K562 (cell line): ENCODE data around the gene NUDT4B. TPM values are rescaled to one million over a fixed set of nuclear protein-coding genes. Genes with fewer than 3 reads are reported as not detected.
"Not testable (repeated sequence)": the region's sequence is repeated elsewhere in the genome, so short reads cannot be mapped to it uniquely, and the experiment has no call there.

Experiments used
- ATAC-seq: fragments of 200-7000 bp; cut with Tn5 transposase; 3 replicates; pipeline ENCODE4 v1.9.1; 2020; ENCODE audit warnings: moderate library complexity
- BruUV-seq: library from RNA; stranded (reverse); fragments of 400-500 nt; replicated peaks from 2 replicates; lab custom pipeline; 2021; lab: Mats Ljungman, UMichigan
- CTCF ChIA-PET: fragments of 300-600 bp; formaldehyde crosslinking; extraction: SDS; loops from one replicate; lab custom pipeline; 2021; ENCODE audit warnings: low intra/inter-chr PET ratio; lab: Yijun Ruan, JAX
- POLR2A ChIA-PET: fragments of 300-600, 350-650 bp; sonication (Branson Sonifier 250); formaldehyde crosslinking; extraction: SDS; loops from one replicate; lab custom pipeline; 2021; ENCODE audit warnings: antibody characterized with exemption, inconsistent platforms; lab: Yijun Ruan, JAX
- DNase-seq, 4 experiments: peaks; one replicate each; pipeline versions ENCODE4 v3.0.0 to v3.0.0-alpha.2; 2011 to 2018; ENCODE audit warnings: low spot score in 3 of 4, mixed read lengths in 3 of 4; ENCODE audit errors: extremely low read depth in 1 of 4
- FAIRE-seq: peaks from 2 replicates; lab custom pipeline; 2011; peaks lifted over from hg19 to GRCh38; lab: Jason Lieb, UNC
- H2AFZ ChIP-seq: 2 replicates; pipeline ENCODE4 v1.6.0; 2011; ENCODE audit warnings: low read depth, low read length, control low read depth, inconsistent platforms
- H3K27ac ChIP-seq: fragments of 200-600 bp; 3 replicates; pipeline ENCODE4 v1.8.0; 2011; ENCODE audit warnings: low read depth, mild to moderate bottlenecking, control low read depth, inconsistent platforms, low read length, moderate library complexity, mixed read lengths; ENCODE audit errors: extremely low read depth
- H3K27me3 ChIP-seq, 2 experiments: fragments of 300-600 bp in 1 of 2; 2 replicates in 1 of 2; 3 replicates in 1 of 2; pipeline versions ENCODE4 v1.6.0 to v1.8.0; 2011; ENCODE audit warnings: inconsistent platforms in 2 of 2, low read length in 2 of 2, mild to moderate bottlenecking in 1 of 2, mixed read lengths in 1 of 2, moderate library complexity in 1 of 2; ENCODE audit not compliant: control insufficient read depth in 2 of 2, insufficient read depth in 2 of 2
- H3K36me3 ChIP-seq: fragments of 300-600 bp; 3 replicates; pipeline ENCODE4 v1.8.0; 2011; ENCODE audit warnings: mild to moderate bottlenecking, low read length, inconsistent platforms; ENCODE audit not compliant: control insufficient read depth, insufficient read depth
- H3K4me1 ChIP-seq, 2 experiments: fragments of 200-600 bp in 1 of 2; replicated peaks in 1 of 2; 2 replicates in 1 of 2; 3 replicates in 1 of 2; pipeline versions ENCODE4 v1.5.1 to v1.8.0; 2011; ENCODE audit warnings: inconsistent platforms in 2 of 2, low read length in 2 of 2, mild to moderate bottlenecking in 1 of 2, mixed read lengths in 1 of 2, moderate library complexity in 1 of 2; ENCODE audit not compliant: control insufficient read depth in 2 of 2, insufficient read depth in 2 of 2
- H3K4me2 ChIP-seq: 2 replicates; pipeline ENCODE4 v1.6.1; 2011; ENCODE audit warnings: low read length, control low read depth, inconsistent platforms, mixed read lengths; ENCODE audit not compliant: insufficient read depth
- H3K4me3 ChIP-seq: fragments of 200-600 bp; sonication (generic), shearing (Covaris generic); 2 replicates; pipeline ENCODE4 v1.5.1; 2016; ENCODE audit warnings: control low read depth, inconsistent platforms
- H3K79me2 ChIP-seq: fragments of 200-600 bp; 3 replicates; pipeline ENCODE4 v1.8.0; 2011; ENCODE audit warnings: low read length, inconsistent platforms; ENCODE audit not compliant: control insufficient read depth, insufficient read depth
- H3K9ac ChIP-seq, 2 experiments: 2 replicates each; pipeline versions ENCODE4 v1.6.0 to v1.6.1; 2011; ENCODE audit warnings: low read depth in 2 of 2, low read length in 2 of 2, control low read depth in 1 of 2, inconsistent platforms in 1 of 2, mild to moderate bottlenecking in 1 of 2, mixed read lengths in 1 of 2; ENCODE audit not compliant: insufficient read depth in 1 of 2
- H3K9me1 ChIP-seq: one replicate; pipeline ENCODE4 v1.6.0; 2011; ENCODE audit warnings: inconsistent platforms, mild to moderate bottlenecking, low read length, moderate library complexity; ENCODE audit not compliant: control insufficient read depth, insufficient read depth
- H3K9me3 ChIP-seq: replicated peaks from 2 replicates; pipeline ENCODE4 v1.5.1; 2011; ENCODE audit warnings: low read depth, low read length, inconsistent platforms; ENCODE audit not compliant: control insufficient read depth, insufficient read depth
- H4K20me1 ChIP-seq: replicated peaks from 2 replicates; pipeline ENCODE4 v1.6.1; 2011; ENCODE audit warnings: low read length, inconsistent platforms, mixed read lengths; ENCODE audit not compliant: control insufficient read depth, insufficient read depth
- whole genome bisulfite sequencing: fragments of 100-300 bp; shearing (Covaris generic); methylation state at CpG from one replicate; pipeline ENCODE4 v1.1.6; 2016; ENCODE audit warnings: low coverage, mixed read lengths; ENCODE audit not compliant: insufficient coverage; ENCODE audit errors: missing lambda C conversion rate; 5-methylcytosine and 5-hydroxymethylcytosine counted together
- in situ Hi-C: fragments of 300-500 bp; cut with MboI; formaldehyde crosslinking; loops from 4 replicates; pipeline ENCODE4 v1.15.0; 2018; ENCODE audit warnings: inconsistent platforms, mixed read lengths
- intact Hi-C: fragments of 100-400 bp; cut with micrococcal nuclease; formaldehyde crosslinking; loops from 2 replicates; pipeline ENCODE4 v1.14.2; 2022
- polyA plus RNA-seq, 8 experiments: library from polyadenylated mRNA; depleted of rRNA in 4 of 8; stranded (reverse) in 5 of 8; unstranded in 3 of 8; fragments of >200 nt; fragmentation: Nextera tagmentation in 2 of 8; fragmentation: Illumina TruSeq in 1 of 8; extraction: Ambion mirVana in 2 of 8; extraction: Trizol in 1 of 8; gene quantifications; 2 replicates each; pipeline versions ENCODE4 v1.2.1 to v1.2.3, GENCODE V29; 2011 to 2014; ENCODE audit warnings: inconsistent platforms in 1 of 8, missing spikeins in 1 of 8
- total RNA-seq, 7 experiments: library from RNA; depleted of rRNA in 6 of 7; stranded (reverse); fragments of >200 nt in 6 of 7; fragmentation: Illumina TruSeq in 2 of 7; extraction: Trizol in 2 of 7; gene quantifications; 2 replicates each; pipeline versions ENCODE4 v1.2.1 to v1.2.3, GENCODE V29; 2011 to 2021; ENCODE audit warnings: low replicate concordance in 1 of 7

NUDT4B gene
- total and polyA plus RNA-seq, 9 of the 15 experiments (the other 6 are each of a cell fraction or from before 2014, with no cell fraction given): 0.06 to 58.0 (median 14.2) TPM; not detected in 1

- BruUV-seq, H3K4me1 ChIP-seq, POLR2A ChIA-PET, FAIRE-seq, H3K27ac ChIP-seq, CTCF ChIA-PET, H3K9me1 ChIP-seq, H3K4me2 ChIP-seq, H3K9me3 ChIP-seq, H3K9ac ChIP-seq, intact Hi-C loops, H2AFZ ChIP-seq, H3K36me3 ChIP-seq, DNase-seq, H4K20me1 ChIP-seq, H3K4me3 ChIP-seq, H3K27me3 ChIP-seq, H3K79me2 ChIP-seq: not testable (repeated sequence)
- in situ Hi-C loops: loop anchor here (25.0 kb wide), 1 partner anchor 403 kb away; no protein-coding TSS in a partner anchor
- peak; percentile 45; the same call in 1 of the 3 replicates for ATAC-seq
- WGBS: no CpG with 5 or more reads among the region's 5 CpGs
These were observed 16.9 kb downstream of the NUDT4B start for GRCh38 chr1:148765238-148766019.

DNA sequence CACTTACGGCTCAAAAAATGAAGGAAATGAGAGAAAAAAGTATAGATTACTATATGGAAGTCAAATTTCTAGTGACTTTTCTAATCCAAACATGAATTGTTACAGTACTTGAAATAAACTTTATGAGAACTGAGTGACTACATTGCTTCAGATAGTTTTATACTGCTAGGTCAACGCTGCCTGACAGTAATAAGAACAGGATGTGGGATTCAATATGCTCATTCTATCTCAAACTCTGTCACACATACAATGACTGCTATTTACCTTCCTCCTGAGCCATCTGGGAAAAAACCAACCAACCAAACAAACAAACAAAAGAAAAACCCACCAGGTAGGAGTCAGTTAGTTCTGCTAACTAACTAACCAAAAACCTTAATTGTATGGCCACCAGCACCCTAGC is 20.0 kb downstream of the NUDT4B start:
- H3K27ac ChIP-seq, FAIRE-seq, H3K36me3 ChIP-seq, H3K9me3 ChIP-seq, CTCF ChIA-PET, H3K4me2 ChIP-seq, POLR2A ChIA-PET, H3K27me3 ChIP-seq, H3K79me2 ChIP-seq, BruUV-seq, H3K4me1 ChIP-seq, intact Hi-C loops, ATAC-seq, H3K9ac ChIP-seq, H2AFZ ChIP-seq, H3K9me1 ChIP-seq, DNase-seq, H4K20me1 ChIP-seq, H3K4me3 ChIP-seq: not testable (repeated sequence)
- in situ Hi-C loops: loop anchor here (25.0 kb wide), 1 partner anchor 406 kb away; no protein-coding TSS in a partner anchor
- WGBS: no CpG with 5 or more reads among the region's 2 CpGs

GRCh38 chr1:148769495-148769894 is 20.9 kb downstream of the NUDT4B start:
- intact Hi-C loops, H3K36me3 ChIP-seq, H3K79me2 ChIP-seq, H3K9me3 ChIP-seq, CTCF ChIA-PET, BruUV-seq, H2AFZ ChIP-seq, H3K4me1 ChIP-seq, FAIRE-seq, H4K20me1 ChIP-seq, H3K4me3 ChIP-seq, ATAC-seq, H3K9me1 ChIP-seq, H3K27ac ChIP-seq, POLR2A ChIA-PET, H3K27me3 ChIP-seq, DNase-seq, H3K9ac ChIP-seq, H3K4me2 ChIP-seq: not testable (repeated sequence)
- no CpG with 5 or more reads among the region's 3 CpGs for WGBS
- in situ Hi-C loops: loop anchor here (25.0 kb wide), 1 partner anchor 407 kb away; no protein-coding TSS in a partner anchor
